GM12865 (cell line): ENCODE measurements around the gene ATP6V1F.

ENCODE experiments used
- DNase-seq: peaks from one replicate; pipeline ENCODE4 v3.0.0; 2010; ENCODE audit warnings: low read depth
- H3K4me3 ChIP-seq: 2 replicates; pipeline ENCODE4 v1.5.1; 2011; ENCODE audit warnings: mild to moderate bottlenecking, low read depth, low read length, control low read depth
- TF ChIP-seq, protein P1 (sequence below): IDR thresholded peaks from 2 replicates; pipeline ENCODE4 v1.5.1; 2011; ENCODE audit warnings: low read length, control low read depth, low read depth, inconsistent platforms; ENCODE audit not compliant: insufficient read depth; ENCODE audit errors: missing control alignments

The ATP6V1F gene

DNA sequence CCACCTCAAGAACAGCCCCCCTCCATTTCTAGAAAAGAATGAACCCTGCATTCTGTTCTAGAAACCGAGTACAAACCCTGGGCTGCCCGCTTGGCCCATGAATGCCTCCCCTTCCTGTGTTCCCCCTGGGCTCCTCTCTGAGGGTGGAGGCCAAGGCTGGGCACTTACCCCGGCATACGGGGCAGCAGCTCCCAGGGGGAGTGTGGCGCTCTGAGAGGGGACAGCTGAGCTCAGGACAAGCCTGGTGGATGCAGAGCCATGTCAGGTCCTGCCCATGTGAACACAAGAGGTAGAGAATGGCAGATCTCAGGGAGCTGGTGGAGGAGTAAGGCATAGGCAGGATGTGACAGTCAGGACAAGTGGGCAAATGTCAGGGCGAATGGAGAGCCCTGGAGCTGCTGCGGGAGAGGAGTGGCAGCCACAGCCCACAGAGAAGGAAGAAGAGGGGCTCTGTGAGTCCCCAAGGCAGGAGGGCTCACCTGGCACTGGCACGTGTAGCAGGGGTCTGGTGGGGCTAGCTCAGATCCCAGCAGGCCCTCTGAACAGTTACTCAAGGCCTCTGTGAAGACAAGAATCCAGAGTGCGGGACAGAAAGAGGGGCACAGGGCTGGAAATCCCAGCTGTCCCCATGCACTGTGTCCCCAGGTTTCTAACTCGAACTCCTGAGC, 18.9 kb downstream of the ATP6V1F start:
- DNase-seq = no peak
- TF ChIP-seq, protein P1, sequence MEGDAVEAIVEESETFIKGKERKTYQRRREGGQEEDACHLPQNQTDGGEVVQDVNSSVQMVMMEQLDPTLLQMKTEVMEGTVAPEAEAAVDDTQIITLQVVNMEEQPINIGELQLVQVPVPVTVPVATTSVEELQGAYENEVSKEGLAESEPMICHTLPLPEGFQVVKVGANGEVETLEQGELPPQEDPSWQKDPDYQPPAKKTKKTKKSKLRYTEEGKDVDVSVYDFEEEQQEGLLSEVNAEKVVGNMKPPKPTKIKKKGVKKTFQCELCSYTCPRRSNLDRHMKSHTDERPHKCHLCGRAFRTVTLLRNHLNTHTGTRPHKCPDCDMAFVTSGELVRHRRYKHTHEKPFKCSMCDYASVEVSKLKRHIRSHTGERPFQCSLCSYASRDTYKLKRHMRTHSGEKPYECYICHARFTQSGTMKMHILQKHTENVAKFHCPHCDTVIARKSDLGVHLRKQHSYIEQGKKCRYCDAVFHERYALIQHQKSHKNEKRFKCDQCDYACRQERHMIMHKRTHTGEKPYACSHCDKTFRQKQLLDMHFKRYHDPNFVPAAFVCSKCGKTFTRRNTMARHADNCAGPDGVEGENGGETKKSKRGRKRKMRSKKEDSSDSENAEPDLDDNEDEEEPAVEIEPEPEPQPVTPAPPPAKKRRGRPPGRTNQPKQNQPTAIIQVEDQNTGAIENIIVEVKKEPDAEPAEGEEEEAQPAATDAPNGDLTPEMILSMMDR = no peak
- no peak overlapping the region for H3K4me3 ChIP-seq

- TF ChIP-seq, protein P1 = no peak
- no peak for DNase-seq
- H3K4me3 ChIP-seq = no peak overlapping the region
Observed at GRCh38 chr7:128882134-128882533, 19.5 kb downstream of the ATP6V1F start.

GRCh38 chr7:128883622-128884448, 21.2 kb downstream of the ATP6V1F start:
- DNase-seq = peak; percentile 90
- H3K4me3 ChIP-seq = peak overlapping the region; percentile 74
- TF ChIP-seq, protein P1 = peak; percentile 84

GRCh38 chr7:128884561-128885369, 22.1 kb downstream of the ATP6V1F start:
- TF ChIP-seq, protein P1 = no peak
- no peak for DNase-seq
- no peak overlapping the region for H3K4me3 ChIP-seq

GRCh38 chr7:128885370-128886187, 22.9 kb downstream of the ATP6V1F start:
- DNase-seq = no peak
- H3K4me3 ChIP-seq = no peak overlapping the region
- TF ChIP-seq, protein P1 = no peak

DNA sequence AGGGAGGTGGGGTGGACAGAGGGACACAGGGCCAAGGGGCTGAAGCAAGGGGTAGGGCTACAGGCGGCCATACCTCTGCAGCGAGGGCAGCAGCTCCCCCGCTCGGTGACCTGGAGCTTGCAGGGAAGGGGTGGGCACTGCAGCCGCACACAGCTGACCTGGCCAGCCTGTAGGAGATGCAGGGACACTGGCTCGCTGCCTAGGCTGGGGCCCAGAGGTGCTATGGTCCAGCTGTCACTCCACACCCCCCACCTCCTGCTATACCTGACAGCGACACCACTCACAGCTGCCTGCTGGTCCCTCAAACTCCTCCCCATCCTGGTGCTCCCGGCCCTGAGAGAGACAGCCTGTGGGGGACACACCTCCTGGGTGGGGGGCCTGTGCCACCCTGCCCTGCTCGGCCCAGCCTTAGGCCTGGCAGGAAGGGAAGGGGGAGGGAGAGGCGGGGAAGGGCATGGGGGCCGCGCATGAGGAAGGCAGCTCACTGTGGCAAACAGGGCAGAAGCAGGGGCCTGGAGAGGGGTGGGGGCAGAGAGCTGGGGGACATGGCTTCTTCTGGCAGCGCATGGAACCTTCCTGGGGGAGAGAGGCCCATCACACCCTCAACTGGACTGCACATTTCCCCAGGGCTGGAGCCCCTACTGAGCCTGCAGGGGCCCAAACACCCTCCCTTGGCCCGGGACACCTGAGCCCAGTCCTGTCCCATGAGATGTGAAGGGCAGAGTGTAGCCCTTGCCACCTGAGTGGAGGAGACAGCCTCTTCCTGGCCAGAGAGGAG, 23.9 kb downstream of the ATP6V1F start:
- TF ChIP-seq, protein P1 = no peak
- DNase-seq = no peak
- H3K4me3 ChIP-seq = no peak overlapping the region
